Brain microvascular endothelial cell (primary cell): ENCODE data around the gene ALDH5A1.

Experiments used
- DNase-seq: peaks from one replicate; pipeline ENCODE4 v3.0.0-alpha.2; 2020
- H3K27ac ChIP-seq: fragments of 250-450 bp; sonication (Bioruptor Pico); 2 replicates; pipeline ENCODE4 v1.5.1; 2020; ENCODE audit warnings: mild to moderate bottlenecking, moderate library complexity
- H3K27me3 ChIP-seq: fragments of 250-450 bp; sonication (Bioruptor Pico); replicated peaks from 2 replicates; pipeline ENCODE4 v1.5.1; 2020; ENCODE audit warnings: mild to moderate bottlenecking
- H3K36me3 ChIP-seq: fragments of 250-450 bp; sonication (Bioruptor Pico); replicated peaks from 2 replicates; pipeline ENCODE4 v1.5.1; 2020; ENCODE audit warnings: mild to moderate bottlenecking
- H3K4me3 ChIP-seq: 2 replicates; pipeline ENCODE4 v1.5.1; 2011; ENCODE audit warnings: low read depth, mild to moderate bottlenecking, control low read depth, low read length, moderate library complexity
- in situ Hi-C: cut with HindIII; loops from 2 replicates; pipeline ENCODE4 v1.10.0; 2017; ENCODE audit warnings: low sequenced_read_pairs, low pct_ligation_motif_present
- TF ChIP-seq, protein P1 (sequence below): IDR thresholded peaks from 2 replicates; pipeline ENCODE4 v1.5.1; 2011; ENCODE audit warnings: low read depth, mild to moderate bottlenecking, moderate library complexity, low read length, control low read depth, inconsistent platforms; ENCODE audit errors: missing control alignments

The ALDH5A1 gene

DNA sequence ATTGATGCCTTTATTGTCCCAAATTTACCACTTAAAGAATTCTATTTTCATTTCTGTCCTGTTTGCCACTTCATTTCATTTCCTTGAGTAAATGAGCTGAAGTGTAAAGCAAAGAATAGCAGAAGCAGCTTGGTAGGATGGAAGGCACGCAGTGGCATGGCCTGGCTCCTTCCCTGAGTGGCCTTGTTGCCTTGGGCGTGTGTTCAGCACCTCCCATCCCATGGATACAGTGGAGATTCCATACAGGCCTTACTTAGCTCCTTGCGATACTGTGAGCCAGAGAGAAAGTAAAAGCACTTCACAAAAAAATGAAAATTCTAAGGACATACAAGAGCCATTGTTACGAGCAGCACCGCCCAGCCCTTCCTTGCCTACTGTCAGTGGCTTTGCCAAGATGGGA lies 39.6 kb downstream of the ALDH5A1 start:
- DNase-seq = no peak
- no peaks in the 10 kb centered on the region for H3K36me3 ChIP-seq
- no peaks in the 10 kb centered on the region for H3K27me3 ChIP-seq
- H3K4me3 ChIP-seq = no peak overlapping the region
- no peak overlapping the region for H3K27ac ChIP-seq
- TF ChIP-seq, protein P1, sequence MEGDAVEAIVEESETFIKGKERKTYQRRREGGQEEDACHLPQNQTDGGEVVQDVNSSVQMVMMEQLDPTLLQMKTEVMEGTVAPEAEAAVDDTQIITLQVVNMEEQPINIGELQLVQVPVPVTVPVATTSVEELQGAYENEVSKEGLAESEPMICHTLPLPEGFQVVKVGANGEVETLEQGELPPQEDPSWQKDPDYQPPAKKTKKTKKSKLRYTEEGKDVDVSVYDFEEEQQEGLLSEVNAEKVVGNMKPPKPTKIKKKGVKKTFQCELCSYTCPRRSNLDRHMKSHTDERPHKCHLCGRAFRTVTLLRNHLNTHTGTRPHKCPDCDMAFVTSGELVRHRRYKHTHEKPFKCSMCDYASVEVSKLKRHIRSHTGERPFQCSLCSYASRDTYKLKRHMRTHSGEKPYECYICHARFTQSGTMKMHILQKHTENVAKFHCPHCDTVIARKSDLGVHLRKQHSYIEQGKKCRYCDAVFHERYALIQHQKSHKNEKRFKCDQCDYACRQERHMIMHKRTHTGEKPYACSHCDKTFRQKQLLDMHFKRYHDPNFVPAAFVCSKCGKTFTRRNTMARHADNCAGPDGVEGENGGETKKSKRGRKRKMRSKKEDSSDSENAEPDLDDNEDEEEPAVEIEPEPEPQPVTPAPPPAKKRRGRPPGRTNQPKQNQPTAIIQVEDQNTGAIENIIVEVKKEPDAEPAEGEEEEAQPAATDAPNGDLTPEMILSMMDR = no peak
- in situ Hi-C loops = no loop called here

DNA sequence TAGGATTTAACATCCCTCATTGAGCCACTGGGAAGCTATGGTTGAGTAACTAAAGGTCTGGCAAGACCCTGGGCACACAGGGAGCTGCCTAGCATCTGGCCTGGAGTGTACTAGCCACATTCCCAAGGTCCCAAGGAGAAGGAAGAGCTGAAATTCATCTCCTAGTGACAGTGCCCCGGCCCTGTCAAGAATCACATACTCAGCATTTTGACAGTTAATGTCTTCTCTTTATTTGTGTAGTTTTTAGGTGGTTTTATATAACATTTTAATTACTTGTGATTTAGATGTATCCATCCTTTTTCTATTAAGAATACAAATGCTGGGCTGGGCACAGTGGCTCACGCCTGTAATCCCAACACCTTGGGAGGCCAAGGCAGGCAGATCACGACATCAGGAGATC lies 40.4 kb downstream of the ALDH5A1 start:
- TF ChIP-seq, protein P1 = no peak
- in situ Hi-C loops = no loop called here
- DNase-seq = no peak
- no peak overlapping the region for H3K4me3 ChIP-seq
- no peaks in the 10 kb centered on the region for H3K36me3 ChIP-seq
- H3K27me3 ChIP-seq = no peaks in the 10 kb centered on the region
- H3K27ac ChIP-seq = no peak overlapping the region

DNA sequence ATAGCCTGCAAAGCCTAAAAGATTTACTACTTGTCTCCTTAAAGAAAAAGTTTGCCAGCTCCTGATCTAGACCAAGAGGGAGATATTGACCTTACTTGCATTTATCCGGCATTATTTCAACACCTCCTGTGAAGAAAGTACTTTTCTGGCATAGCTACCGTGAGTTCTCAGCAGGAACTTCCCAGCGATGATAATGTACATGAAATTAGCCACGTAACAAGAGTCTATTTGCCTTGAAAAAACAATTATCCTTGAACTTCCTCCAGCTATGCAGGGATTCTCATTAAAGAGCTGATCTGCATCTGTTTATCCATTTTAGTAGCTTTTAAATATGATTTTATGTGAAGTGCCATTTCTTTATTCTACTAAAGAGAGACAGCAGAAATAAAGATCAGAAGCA lies 41.7 kb downstream of the ALDH5A1 start:
- TF ChIP-seq, protein P1 = no peak
- H3K27ac ChIP-seq = no peak overlapping the region
- DNase-seq = no peak
- no peaks in the 10 kb centered on the region for H3K36me3 ChIP-seq
- in situ Hi-C loops = no loop called here
- H3K4me3 ChIP-seq = no peak overlapping the region
- H3K27me3 ChIP-seq = no peaks in the 10 kb centered on the region

DNA sequence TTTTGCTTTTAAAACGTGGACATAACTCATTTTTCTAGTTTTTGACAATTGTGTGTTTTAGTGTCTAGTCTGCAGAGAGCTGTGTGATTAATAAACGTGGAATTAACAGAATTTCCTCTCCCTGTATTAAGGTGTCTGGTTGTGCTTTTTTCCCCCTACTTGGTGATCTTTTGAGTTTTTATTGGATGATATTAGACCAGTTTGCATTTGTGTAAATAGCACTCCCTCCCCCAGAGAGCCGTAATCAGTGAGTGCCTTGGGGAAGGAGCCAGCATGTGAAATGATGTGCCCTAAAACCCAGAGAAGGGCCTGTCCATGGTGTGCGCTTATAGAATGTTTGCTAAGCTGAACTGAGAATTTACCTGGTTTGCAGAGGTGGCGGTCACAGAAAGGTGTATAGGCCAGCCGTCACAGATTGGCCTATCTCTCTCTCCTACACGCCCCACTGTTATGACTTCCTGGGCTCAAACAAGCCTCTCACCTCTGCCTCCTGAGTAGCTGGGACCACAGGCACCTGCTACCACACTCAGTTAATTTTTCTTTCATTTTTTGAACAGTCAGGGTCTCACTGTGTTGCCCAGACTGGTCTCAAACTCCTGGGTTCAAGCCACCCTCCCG lies 42.4 kb downstream of the ALDH5A1 start:
- no peaks in the 10 kb centered on the region for H3K36me3 ChIP-seq
- no peaks in the 10 kb centered on the region for H3K27me3 ChIP-seq
- H3K27ac ChIP-seq = no peak overlapping the region
- in situ Hi-C loops = no loop called here
- TF ChIP-seq, protein P1 = no peak
- no peak overlapping the region for H3K4me3 ChIP-seq
- DNase-seq = no peak

DNA sequence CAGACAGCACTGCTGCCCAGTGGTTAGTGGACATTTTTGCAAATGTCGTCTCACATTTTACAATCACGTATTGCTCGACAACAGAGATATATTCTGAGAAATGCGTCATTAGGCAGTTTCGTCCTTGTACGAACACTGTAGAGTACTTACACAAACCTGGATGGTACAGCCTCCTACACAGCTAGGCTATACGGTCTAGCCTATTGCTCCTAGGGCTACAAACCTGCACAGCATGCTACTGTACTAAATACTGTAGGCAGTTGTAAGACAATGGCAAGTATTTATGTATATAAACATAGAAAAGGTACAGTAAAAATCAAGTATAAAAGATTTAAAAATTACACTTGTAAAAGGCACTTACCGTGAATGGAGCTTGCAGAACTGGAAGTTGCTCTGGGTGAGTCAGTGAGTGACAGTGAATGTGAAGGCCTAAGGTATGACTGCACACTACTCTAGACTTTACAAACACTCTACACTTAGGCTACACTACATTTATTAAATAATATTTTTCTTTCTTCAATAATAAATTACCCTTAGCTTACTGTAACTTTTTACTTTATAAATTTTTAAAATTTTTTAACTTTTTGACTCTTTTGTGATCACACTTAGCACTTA lies 43.1 kb downstream of the ALDH5A1 start:
- Histone ChIP-seq H3K4me3 (no peak overlapping the region), H3K27ac (no peak overlapping the region), H3K36me3 (no peaks in the 10 kb centered on the region), H3K27me3 (no peaks in the 10 kb centered on the region)
- in situ Hi-C loops = no loop called here
- TF ChIP-seq, protein P1 = no peak
- DNase-seq = peak; percentile 16

DNA sequence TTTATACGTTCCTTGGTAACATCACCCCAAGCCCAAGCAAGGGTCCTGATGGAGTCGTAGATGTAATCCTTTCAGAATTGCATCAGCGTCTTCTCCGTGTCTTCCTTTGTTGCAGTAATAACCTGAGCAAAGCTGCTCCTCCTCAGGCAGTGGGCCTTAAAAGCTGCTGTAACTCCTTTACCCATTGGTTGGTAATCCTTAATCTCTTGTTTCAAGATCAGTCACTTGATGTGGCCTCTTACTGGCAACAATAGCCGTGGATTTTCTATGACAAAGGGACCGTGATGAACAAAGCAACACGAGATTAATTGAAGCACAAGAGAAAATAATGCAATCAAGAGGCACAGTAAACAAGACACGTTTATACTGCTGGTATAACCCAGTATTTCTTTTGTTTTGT lies 44.6 kb downstream of the ALDH5A1 start:
- no peaks in the 10 kb centered on the region for H3K36me3 ChIP-seq
- in situ Hi-C loops = no loop called here
- no peaks in the 10 kb centered on the region for H3K27me3 ChIP-seq
- TF ChIP-seq, protein P1 = no peak
- H3K27ac ChIP-seq = no peak overlapping the region
- no peak overlapping the region for H3K4me3 ChIP-seq
- no peak for DNase-seq
